Subcutaneous preadipocyte (primary cell): ENCODE results near the gene PAMR1. TPM values are rescaled to one million over a fixed set of nuclear protein-coding genes. Genes with fewer than 3 reads are reported as not detected.

ENCODE experiments used
- total RNA-seq: library from RNA; depleted of rRNA; stranded (reverse); fragments of >200 nt; gene quantifications from 2 replicates; pipeline ENCODE4 v1.2.3, GENCODE V29; 2012

The PAMR1 gene, protein sequence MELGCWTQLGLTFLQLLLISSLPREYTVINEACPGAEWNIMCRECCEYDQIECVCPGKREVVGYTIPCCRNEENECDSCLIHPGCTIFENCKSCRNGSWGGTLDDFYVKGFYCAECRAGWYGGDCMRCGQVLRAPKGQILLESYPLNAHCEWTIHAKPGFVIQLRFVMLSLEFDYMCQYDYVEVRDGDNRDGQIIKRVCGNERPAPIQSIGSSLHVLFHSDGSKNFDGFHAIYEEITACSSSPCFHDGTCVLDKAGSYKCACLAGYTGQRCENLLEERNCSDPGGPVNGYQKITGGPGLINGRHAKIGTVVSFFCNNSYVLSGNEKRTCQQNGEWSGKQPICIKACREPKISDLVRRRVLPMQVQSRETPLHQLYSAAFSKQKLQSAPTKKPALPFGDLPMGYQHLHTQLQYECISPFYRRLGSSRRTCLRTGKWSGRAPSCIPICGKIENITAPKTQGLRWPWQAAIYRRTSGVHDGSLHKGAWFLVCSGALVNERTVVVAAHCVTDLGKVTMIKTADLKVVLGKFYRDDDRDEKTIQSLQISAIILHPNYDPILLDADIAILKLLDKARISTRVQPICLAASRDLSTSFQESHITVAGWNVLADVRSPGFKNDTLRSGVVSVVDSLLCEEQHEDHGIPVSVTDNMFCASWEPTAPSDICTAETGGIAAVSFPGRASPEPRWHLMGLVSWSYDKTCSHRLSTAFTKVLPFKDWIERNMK
- total RNA-seq = 323 and 383 TPM in 2 replicates

GRCh38 chr11:35525501-35526175, at the start of gene PAMR1:
PAMR1 (minus strand) TSS chr11:35525616; CDS start chr11:35525585, 31 bp downstream.

DNA sequence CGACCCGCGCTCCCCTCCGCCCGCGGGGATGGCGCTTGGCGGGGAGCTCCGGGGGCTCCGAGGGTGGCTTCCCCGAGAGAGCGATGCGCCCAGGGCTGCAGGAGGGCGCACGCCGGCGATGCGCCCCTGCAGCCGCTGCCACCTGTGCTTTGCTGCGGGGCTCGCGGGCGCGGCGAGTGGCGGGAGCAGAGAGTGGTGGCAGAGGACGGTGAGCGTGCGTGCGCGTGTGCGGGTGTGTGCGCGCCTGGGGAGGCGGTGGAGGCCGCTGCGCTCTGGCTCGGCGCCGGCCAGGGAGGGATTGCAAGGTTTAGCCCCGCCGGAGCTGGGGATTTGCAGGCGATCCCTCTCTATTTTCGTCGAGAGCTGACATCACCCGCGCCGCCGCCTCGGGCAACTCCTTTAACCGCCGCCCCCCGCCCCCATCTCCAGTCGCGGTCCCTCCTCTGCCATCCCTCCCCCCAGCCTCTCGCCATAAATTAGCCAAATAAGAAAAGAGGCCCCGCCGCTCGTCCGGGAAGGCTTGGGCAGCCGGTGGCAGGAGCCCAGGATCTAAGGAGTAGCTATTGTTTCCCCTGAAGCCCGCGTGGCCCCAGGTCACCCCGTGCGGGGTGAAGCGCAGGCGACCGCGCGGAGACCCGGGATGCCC, 106.1 kb downstream of the PAMR1 start, which contains the start of gene SLC1A2:
Gene SLC1A2, minus strand, starts transcription at position 375 of the 646 bp plus-strand sequence. CDS start 592 bp downstream, outside the sequence.

Other genes starting within 250 kb of the PAMR1 start
- gene SLC1A2, start 106.1 kb downstream of the PAMR1 start, total RNA-seq = 11.0 and 15.4 TPM in 2 replicates
- 42.6 and 140 TPM in 2 replicates for gene FJX1, start 92.8 kb upstream of the PAMR1 start, total RNA-seq
- gene TRIM44, start 137.2 kb upstream of the PAMR1 start, total RNA-seq = 17.6 and 22.4 TPM in 2 replicates